HCT116 (cell line): Measurements from ENCODE around the gene SIGLEC7. TPM values are rescaled to one million over a fixed set of nuclear protein-coding genes. Genes with fewer than 3 reads are reported as not detected.

Source experiments
- ATAC-seq: fragments of 200-7000 bp; cut with Tn5 transposase; 2 replicates; pipeline ENCODE4 v1.9.1; 2020; ENCODE audit warnings: mild to moderate bottlenecking, moderate library complexity
- BruUV-seq: library from RNA; stranded (reverse); fragments of 400-500 nt; replicated peaks from 2 replicates; lab custom pipeline; 2021; lab: Mats Ljungman, UMichigan
- CTCF ChIA-PET: fragments of 300-600 bp; sonication (Branson Sonifier 250); formaldehyde crosslinking; loops from one replicate; lab custom pipeline; 2021; ENCODE audit warnings: antibody characterized with exemption; lab: Charles Lee
- POLR2A ChIA-PET: fragments of 300-600, 350-600 bp; sonication (Branson Sonifier 250); formaldehyde crosslinking; loops from one replicate; lab custom pipeline; 2021; ENCODE audit warnings: antibody characterized with exemption; lab: Charles Lee
- RAD21 ChIA-PET, 2 experiments: fragments of 300-600 bp; sonication (Branson Sonifier 250); formaldehyde crosslinking; loops; one replicate each; lab custom pipeline; 2023; ENCODE audit warnings: low total read pairs in 2 of 2; ENCODE audit not compliant: uncharacterized antibody in 2 of 2, unreplicated experiment in 2 of 2, low non-redundant PET in 1 of 2; lab: Charles Lee
- DNase-seq: peaks from one replicate; pipeline ENCODE4 v3.0.0-alpha.2; 2010; ENCODE audit warnings: low read depth, low spot score
- H2AFZ ChIP-seq: fragments of 200-600 bp; shearing (Covaris generic), sonication (generic); 2 replicates; pipeline ENCODE4 v1.6.1; 2017; ENCODE audit warnings: low read depth, mixed run types, mixed read lengths, antibody characterized with exemption, low read length; ENCODE audit not compliant: poor library complexity, severe bottlenecking
- H3K27ac ChIP-seq: 2 replicates; pipeline ENCODE4 v1.5.1; 2012; ENCODE audit warnings: low read depth, low read length
- H3K27me3 ChIP-seq: fragments of 200-600 bp; sonication (generic); 2 replicates; pipeline ENCODE4 v1.6.1; 2016; ENCODE audit warnings: mixed run types, low read length, mixed read lengths; ENCODE audit not compliant: insufficient read depth
- H3K36me3 ChIP-seq, 2 experiments: fragments of 200-500 bp in 1 of 2; fragments of 200-600 bp in 1 of 2; sonication (Bioruptor generic) in 1 of 2; sonication (generic) in 1 of 2; 2 replicates each; pipeline versions ENCODE4 v1.5.1 to v1.6.1; 2014 to 2016; ENCODE audit warnings: low read length in 2 of 2, inconsistent platforms in 1 of 2, mixed read lengths in 1 of 2, mixed run types in 1 of 2; ENCODE audit not compliant: insufficient read depth in 2 of 2, control insufficient read depth in 1 of 2
- H3K4me1 ChIP-seq, 2 experiments: fragments of 200-600 bp in 1 of 2; sonication (generic) in 1 of 2; 2 replicates each; pipeline versions ENCODE4 v1.5.1 to v1.6.1; 2012 to 2017; ENCODE audit warnings: low read length in 2 of 2, inconsistent platforms in 1 of 2, mild to moderate bottlenecking in 1 of 2, mixed read lengths in 1 of 2, mixed run types in 1 of 2, moderate library complexity in 1 of 2; ENCODE audit not compliant: insufficient read depth in 2 of 2, control insufficient read depth in 1 of 2
- H3K4me2 ChIP-seq: fragments of 200-600 bp; sonication (generic); 2 replicates; pipeline ENCODE4 v1.6.1; 2017; ENCODE audit warnings: mixed run types, low read length, mixed read lengths
- H3K4me3 ChIP-seq, 2 experiments: fragments of 200-600 bp in 1 of 2; sonication (generic) in 1 of 2; replicated peaks in 1 of 2; 2 replicates each; pipeline ENCODE4 v1.5.1; 2011 to 2016; ENCODE audit warnings: low read length in 2 of 2, control low read depth in 1 of 2, low read depth in 1 of 2, mild to moderate bottlenecking in 1 of 2, mixed read lengths in 1 of 2, mixed run types in 1 of 2
- H3K79me2 ChIP-seq: fragments of 200-600 bp; sonication (generic); 2 replicates; pipeline ENCODE4 v1.6.1; 2017; ENCODE audit warnings: mild to moderate bottlenecking, mixed run types, low read length, moderate library complexity, mixed read lengths; ENCODE audit not compliant: insufficient read depth
- H3K9ac ChIP-seq: fragments of 200-600 bp; sonication (generic); 2 replicates; pipeline ENCODE4 v1.6.1; 2016; ENCODE audit warnings: low read length, mixed read lengths
- H3K9me2 ChIP-seq: fragments of 200-600 bp; sonication (generic), shearing (Covaris generic); 2 replicates; pipeline ENCODE4 v1.6.1; 2017; ENCODE audit warnings: mixed run types, mild to moderate bottlenecking, moderate library complexity; ENCODE audit not compliant: insufficient read depth
- H3K9me3 ChIP-seq, 2 experiments: fragments of 200-500 bp in 1 of 2; fragments of 200-600 bp in 1 of 2; sonication (Bioruptor generic) in 1 of 2; sonication (generic) in 1 of 2; 2 replicates each; pipeline ENCODE4 v1.6.1; 2014 to 2017; ENCODE audit warnings: low read length in 2 of 2, mixed read lengths in 2 of 2, inconsistent platforms in 1 of 2, low read depth in 1 of 2, mild to moderate bottlenecking in 1 of 2, mixed run types in 1 of 2, moderate library complexity in 1 of 2; ENCODE audit not compliant: control insufficient read depth in 1 of 2, insufficient read depth in 1 of 2
- H4K20me1 ChIP-seq: fragments of 200-600 bp; sonication (generic), shearing (Covaris generic); 2 replicates; pipeline ENCODE4 v1.6.1; 2017; ENCODE audit warnings: mixed run types, mild to moderate bottlenecking, moderate library complexity; ENCODE audit not compliant: insufficient read depth
- CBX3 ChIP-seq: IDR thresholded peaks from 2 replicates; pipeline ENCODE4 v1.6.1; 2012; ENCODE audit warnings: low read depth
- CEBPB ChIP-seq: IDR thresholded peaks from 2 replicates; pipeline ENCODE4 v1.6.1; 2012; ENCODE audit warnings: low read depth
- EGR1 ChIP-seq: IDR thresholded peaks from 2 replicates; pipeline ENCODE4 v1.6.1; 2012; ENCODE audit warnings: low read depth
- ELF1 ChIP-seq: IDR thresholded peaks from 2 replicates; pipeline ENCODE4 v1.6.1; 2012; ENCODE audit warnings: low read depth, borderline replicate concordance
- EZH2 ChIP-seq: fragments of 200-600 bp; sonication (generic); IDR thresholded peaks from 2 replicates; pipeline ENCODE4 v1.6.1; 2017; ENCODE audit warnings: antibody characterized with exemption, mixed run types
- FOSL1 ChIP-seq: IDR thresholded peaks from 2 replicates; pipeline ENCODE4 v1.6.1; 2012; ENCODE audit warnings: low read depth
- JUND ChIP-seq: IDR thresholded peaks from 2 replicates; pipeline ENCODE4 v1.6.1; 2012
- POLR2AphosphoS5 ChIP-seq: IDR thresholded peaks from 2 replicates; pipeline ENCODE4 v1.6.1; 2011; ENCODE audit warnings: mild to moderate bottlenecking, low read depth, low read length, moderate library complexity
- RAD21 ChIP-seq: IDR thresholded peaks from 2 replicates; pipeline ENCODE4 v1.6.1; 2012; ENCODE audit warnings: low read depth, mild to moderate bottlenecking
- SP1 ChIP-seq: IDR thresholded peaks from 2 replicates; pipeline ENCODE4 v1.6.1; 2012; ENCODE audit warnings: low read depth
- SRF ChIP-seq: IDR thresholded peaks from 2 replicates; pipeline ENCODE4 v1.6.1; 2012; ENCODE audit warnings: low read depth
- TCF7L2 ChIP-seq: IDR thresholded peaks from 2 replicates; pipeline ENCODE4 v1.7.0; 2011; ENCODE audit warnings: borderline replicate concordance, inconsistent platforms; ENCODE audit not compliant: insufficient read depth, insufficient read length; ENCODE audit errors: extremely low read depth
- ZFX ChIP-seq: fragments of 450-650 bp; IDR thresholded peaks from 2 replicates; pipeline ENCODE4 v1.6.1; 2017
- ZNF274 ChIP-seq: fragments of 200-500 bp; sonication (Bioruptor generic); IDR thresholded peaks from 2 replicates; pipeline ENCODE4 v1.6.1; 2014; ENCODE audit warnings: mild to moderate bottlenecking, low read depth, low read length, inconsistent platforms
- intact Hi-C: fragments of 100-400 bp; cut with micrococcal nuclease; formaldehyde crosslinking; loops from 2 replicates; pipeline ENCODE4 v1.10.0; 2022
- total RNA-seq: library from RNA; stranded (reverse); gene quantifications from one replicate; pipeline ENCODE4 v1.2.1, GENCODE V29; 2021; ENCODE audit not compliant: unreplicated experiment
- TF ChIP-seq, protein P1 (sequence below), 3 experiments: fragments of 200-600 bp in 1 of 3; sonication (generic) in 1 of 3; IDR thresholded peaks in 2 of 3; conservative IDR thresholded peaks in 1 of 3; 2 replicates each; pipeline ENCODE4 v1.5.1; 2012 to 2017; ENCODE audit warnings: low read depth in 2 of 3, low read length in 2 of 3, antibody characterized with exemption in 1 of 3, borderline replicate concordance in 1 of 3, control low read depth in 1 of 3, mild to moderate bottlenecking in 1 of 3, mixed read lengths in 1 of 3, mixed run types in 1 of 3, moderate library complexity in 1 of 3; ENCODE audit not compliant: insufficient read depth in 1 of 3
- TF ChIP-seq, protein P2 (sequence below): IDR thresholded peaks from 2 replicates; pipeline ENCODE4 v1.6.1; 2012
- TF ChIP-seq, protein P3 (sequence below): IDR thresholded peaks from 2 replicates; pipeline ENCODE4 v1.6.1; 2012; ENCODE audit warnings: low read depth

The SIGLEC7 gene
- total RNA-seq, 1 experiment from 2014 or later = not detected

DNA sequence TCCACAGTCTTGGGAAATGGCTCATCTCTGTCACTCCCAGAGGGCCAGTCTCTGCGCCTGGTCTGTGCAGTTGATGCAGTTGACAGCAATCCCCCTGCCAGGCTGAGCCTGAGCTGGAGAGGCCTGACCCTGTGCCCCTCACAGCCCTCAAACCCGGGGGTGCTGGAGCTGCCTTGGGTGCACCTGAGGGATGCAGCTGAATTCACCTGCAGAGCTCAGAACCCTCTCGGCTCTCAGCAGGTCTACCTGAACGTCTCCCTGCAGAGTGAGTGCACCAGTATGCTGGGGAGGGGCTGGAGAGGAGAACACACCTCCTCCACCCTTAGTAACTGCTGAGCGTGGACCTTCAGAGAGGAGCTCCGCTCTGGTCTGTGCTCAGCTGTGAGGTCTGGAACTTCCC, 15.1 kb upstream of the SIGLEC7 start:
- BruUV-seq = no TSS peak
- ChIA-PET POLR2A (no interaction called here), CTCF (no interaction called here), RAD21 (no interaction called here)
- intact Hi-C loops = no loop called here
- peaks cover under 1 to 2% of the 10 kb centered on the region in 2 experiments; a peak in 1 of 4 replicates for H3K4me1 ChIP-seq
- no peak for ATAC-seq
- H3K4me2 ChIP-seq = no peak overlapping the region
- no peak for DNase-seq
- H2AFZ ChIP-seq = no peak overlapping the region
- no peaks in the 10 kb centered on the region for H3K9me3 ChIP-seq
- no peak overlapping the region for H3K9ac ChIP-seq
- TF ChIP-seq, protein P1, sequence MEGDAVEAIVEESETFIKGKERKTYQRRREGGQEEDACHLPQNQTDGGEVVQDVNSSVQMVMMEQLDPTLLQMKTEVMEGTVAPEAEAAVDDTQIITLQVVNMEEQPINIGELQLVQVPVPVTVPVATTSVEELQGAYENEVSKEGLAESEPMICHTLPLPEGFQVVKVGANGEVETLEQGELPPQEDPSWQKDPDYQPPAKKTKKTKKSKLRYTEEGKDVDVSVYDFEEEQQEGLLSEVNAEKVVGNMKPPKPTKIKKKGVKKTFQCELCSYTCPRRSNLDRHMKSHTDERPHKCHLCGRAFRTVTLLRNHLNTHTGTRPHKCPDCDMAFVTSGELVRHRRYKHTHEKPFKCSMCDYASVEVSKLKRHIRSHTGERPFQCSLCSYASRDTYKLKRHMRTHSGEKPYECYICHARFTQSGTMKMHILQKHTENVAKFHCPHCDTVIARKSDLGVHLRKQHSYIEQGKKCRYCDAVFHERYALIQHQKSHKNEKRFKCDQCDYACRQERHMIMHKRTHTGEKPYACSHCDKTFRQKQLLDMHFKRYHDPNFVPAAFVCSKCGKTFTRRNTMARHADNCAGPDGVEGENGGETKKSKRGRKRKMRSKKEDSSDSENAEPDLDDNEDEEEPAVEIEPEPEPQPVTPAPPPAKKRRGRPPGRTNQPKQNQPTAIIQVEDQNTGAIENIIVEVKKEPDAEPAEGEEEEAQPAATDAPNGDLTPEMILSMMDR (IDR thresholded peaks at IDR 0.05 in 2 of 3, conservative IDR thresholded peaks at IDR 0.05 in 1 of 3; ENCODE audit: borderline replicate concordance in 1 of 3, insufficient read depth in 1 of 3, low read depth in 2 of 3, low read length in 2 of 3) = no peak
- TF ChIP-seq ZFX = no peak
- no peak for TF ChIP-seq SRF
- no peak for TF ChIP-seq ZNF274
- no peak for TF ChIP-seq TCF7L2
- no peak for TF ChIP-seq ELF1
- TF ChIP-seq SP1 = no peak
- TF ChIP-seq, protein P2, sequence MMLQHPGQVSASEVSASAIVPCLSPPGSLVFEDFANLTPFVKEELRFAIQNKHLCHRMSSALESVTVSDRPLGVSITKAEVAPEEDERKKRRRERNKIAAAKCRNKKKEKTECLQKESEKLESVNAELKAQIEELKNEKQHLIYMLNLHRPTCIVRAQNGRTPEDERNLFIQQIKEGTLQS = no peak
- no peak for TF ChIP-seq CEBPB
- no peak for TF ChIP-seq RAD21
- TF ChIP-seq EGR1 = no peak
- TF ChIP-seq, protein P3, sequence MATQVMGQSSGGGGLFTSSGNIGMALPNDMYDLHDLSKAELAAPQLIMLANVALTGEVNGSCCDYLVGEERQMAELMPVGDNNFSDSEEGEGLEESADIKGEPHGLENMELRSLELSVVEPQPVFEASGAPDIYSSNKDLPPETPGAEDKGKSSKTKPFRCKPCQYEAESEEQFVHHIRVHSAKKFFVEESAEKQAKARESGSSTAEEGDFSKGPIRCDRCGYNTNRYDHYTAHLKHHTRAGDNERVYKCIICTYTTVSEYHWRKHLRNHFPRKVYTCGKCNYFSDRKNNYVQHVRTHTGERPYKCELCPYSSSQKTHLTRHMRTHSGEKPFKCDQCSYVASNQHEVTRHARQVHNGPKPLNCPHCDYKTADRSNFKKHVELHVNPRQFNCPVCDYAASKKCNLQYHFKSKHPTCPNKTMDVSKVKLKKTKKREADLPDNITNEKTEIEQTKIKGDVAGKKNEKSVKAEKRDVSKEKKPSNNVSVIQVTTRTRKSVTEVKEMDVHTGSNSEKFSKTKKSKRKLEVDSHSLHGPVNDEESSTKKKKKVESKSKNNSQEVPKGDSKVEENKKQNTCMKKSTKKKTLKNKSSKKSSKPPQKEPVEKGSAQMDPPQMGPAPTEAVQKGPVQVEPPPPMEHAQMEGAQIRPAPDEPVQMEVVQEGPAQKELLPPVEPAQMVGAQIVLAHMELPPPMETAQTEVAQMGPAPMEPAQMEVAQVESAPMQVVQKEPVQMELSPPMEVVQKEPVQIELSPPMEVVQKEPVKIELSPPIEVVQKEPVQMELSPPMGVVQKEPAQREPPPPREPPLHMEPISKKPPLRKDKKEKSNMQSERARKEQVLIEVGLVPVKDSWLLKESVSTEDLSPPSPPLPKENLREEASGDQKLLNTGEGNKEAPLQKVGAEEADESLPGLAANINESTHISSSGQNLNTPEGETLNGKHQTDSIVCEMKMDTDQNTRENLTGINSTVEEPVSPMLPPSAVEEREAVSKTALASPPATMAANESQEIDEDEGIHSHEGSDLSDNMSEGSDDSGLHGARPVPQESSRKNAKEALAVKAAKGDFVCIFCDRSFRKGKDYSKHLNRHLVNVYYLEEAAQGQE = no peak
- no peak for TF ChIP-seq EZH2
- TF ChIP-seq POLR2AphosphoS5 = no peak
- TF ChIP-seq FOSL1 = no peak
- no peak for TF ChIP-seq JUND
- no peak for TF ChIP-seq CBX3
- H3K36me3 ChIP-seq = no peaks in the 10 kb centered on the region
- no peak overlapping the region for H3K27ac ChIP-seq
- no peaks in the 10 kb centered on the region for H3K79me2 ChIP-seq
- H3K4me3 ChIP-seq = no peak overlapping the region
- no peaks in the 10 kb centered on the region for H4K20me1 ChIP-seq
- no peaks in the 10 kb centered on the region for H3K9me2 ChIP-seq
- 0 out of 2 replicates have a peak, but pooled peaks cover 4% of the 10 kb centered on the region for H3K27me3 ChIP-seq
